ENCODE results near the gene IL17F.

The IL17F gene

GRCh38 chr6:52244400-52244799 lies at the start of gene IL17F:
Gene IL17F (minus strand): TSS chr6:52244500. CDS start chr6:52244429, 71 bp downstream.
- no peak for DNase-seq

GRCh38 chr6:52293067-52293466 lies 48.8 kb upstream of the IL17F start:
- DNase-seq, result no peak

GRCh38 chr6:52288841-52289240 lies 44.5 kb upstream of the IL17F start:
- no peak for DNase-seq

GRCh38 chr6:52288216-52288615 lies 43.9 kb upstream of the IL17F start:
- no peak for DNase-seq

- DNase-seq, result peak; percentile 79
Measured at GRCh38 chr6:52286798-52287432, 42.6 kb upstream of the IL17F start.

GRCh38 chr6:52285177-52286068 lies 41.1 kb upstream of the IL17F start:
- peak; percentile 47 for DNase-seq

- DNase-seq, result peak; percentile 100
Measured at GRCh38 chr6:52284460-52285176, 40.3 kb upstream of the IL17F start, which contains the start of gene MCM3. Gene MCM3 (minus strand): TSS chr6:52284742. CDS start chr6:52284674, 68 bp downstream.

- peak; percentile 48 for DNase-seq
Measured at GRCh38 chr6:52284131-52284459, 39.8 kb upstream of the IL17F start.

- no peak for DNase-seq
Measured at GRCh38 chr6:52283111-52283510, 38.8 kb upstream of the IL17F start.

- DNase-seq, result no peak
Measured at GRCh38 chr6:52276130-52276529, 31.8 kb upstream of the IL17F start.

GRCh38 chr6:52271852-52272460 lies 27.7 kb upstream of the IL17F start:
- DNase-seq, result no peak

- peak; percentile 67 for DNase-seq
Measured at GRCh38 chr6:52263709-52264540, 19.6 kb upstream of the IL17F start.

GRCh38 chr6:52262620-52263344 lies 18.5 kb upstream of the IL17F start:
- DNase-seq, result no peak

GRCh38 chr6:52261229-52261628 lies 16.9 kb upstream of the IL17F start:
- DNase-seq, result peak; percentile 82

GRCh38 chr6:52260634-52261033 lies 16.3 kb upstream of the IL17F start:
- DNase-seq, result no peak

GRCh38 chr6:52255434-52255833 lies 11.1 kb upstream of the IL17F start:
- DNase-seq, result no peak

GRCh38 chr6:52254731-52255378 lies 10.6 kb upstream of the IL17F start:
- DNase-seq, result no peak

- no peak for DNase-seq
Measured at GRCh38 chr6:52253494-52253893, 9.2 kb upstream of the IL17F start.

- DNase-seq, result no peak
Measured at GRCh38 chr6:52251113-52251512, 6.8 kb upstream of the IL17F start.

- DNase-seq, result no peak
Measured at GRCh38 chr6:52249078-52249477, 4.8 kb upstream of the IL17F start.

GRCh38 chr6:52245425-52245824 lies 1.1 kb upstream of the IL17F start:
- DNase-seq, result no peak
